Esophagus squamous epithelium (tissue), 4 donors: ENCODE measurements around the gene SIRPB2.

Source experiments
- CTCF ChIP-seq, 6 experiments: fragments of 450-650 bp in 4 of 6; fragments of 200-600 bp in 2 of 6; sonication (generic) in 2 of 6; IDR thresholded peaks; one replicate each; pipeline ENCODE4 v1.5.1; 2016 to 2019; ENCODE audit warnings: antibody characterized with exemption in 6 of 6, mild to moderate bottlenecking in 4 of 6, moderate library complexity in 4 of 6
- POLR2A ChIP-seq, 4 donors: fragments of 450-650 bp; IDR thresholded peaks; one replicate each; pipeline ENCODE4 v1.6.1; 2017; ENCODE audit warnings: antibody characterized with exemption in 4 of 4, mild to moderate bottlenecking in 4 of 4, moderate library complexity in 3 of 4

- TF ChIP-seq CTCF (IDR thresholded peaks at IDR 0.05) (no peak), POLR2A (IDR thresholded peaks at IDR 0.05) (no peak)
Measured at GRCh38 chr20:1526310-1526709, 35.1 kb upstream of the SIRPB2 start.
